GM12878 (cell line): ENCODE results near the gene IER2. TPM values are rescaled to one million over a fixed set of nuclear protein-coding genes. Genes with fewer than 3 reads are reported as not detected.

Experiments used
- ATF2 ChIP-seq: IDR thresholded peaks from 2 replicates; pipeline ENCODE4 v1.6.1; 2012; ENCODE audit warnings: low read length, inconsistent platforms
- CBFB ChIP-seq: IDR thresholded peaks from 2 replicates; pipeline ENCODE4 v1.6.1; 2016; ENCODE audit warnings: antibody characterized with exemption, low read depth
- CREB1 ChIP-seq: IDR thresholded peaks from 2 replicates; pipeline ENCODE4 v1.6.1; 2012; ENCODE audit warnings: low read depth, mild to moderate bottlenecking, inconsistent platforms
- CTCF ChIP-seq, 3 experiments: IDR thresholded peaks in 2 of 3; conservative IDR thresholded peaks in 1 of 3; 2 replicates each; pipeline ENCODE4 v1.5.1; 2011; ENCODE audit warnings: low read depth in 3 of 3, low read length in 3 of 3, mild to moderate bottlenecking in 3 of 3, control low read depth in 2 of 3, moderate library complexity in 2 of 3, inconsistent platforms in 1 of 3, mixed read lengths in 1 of 3; ENCODE audit not compliant: control insufficient read depth in 2 of 3, insufficient read depth in 1 of 3; ENCODE audit errors: extremely low read depth in 1 of 3
- DPF2 ChIP-seq: fragments of 450-650 bp; IDR thresholded peaks from 2 replicates; pipeline ENCODE4 v1.6.1; 2017; ENCODE audit warnings: mild to moderate bottlenecking
- ESRRA ChIP-seq: IDR thresholded peaks from 2 replicates; pipeline ENCODE4 v1.6.1; 2012; ENCODE audit warnings: mild to moderate bottlenecking, low read length, improper control_type of control experiment
- GATAD2B ChIP-seq: fragments of 450-650 bp; conservative IDR thresholded peaks from 2 replicates; pipeline ENCODE4 v1.6.1; 2017; ENCODE audit warnings: low read depth, mild to moderate bottlenecking, moderate library complexity
- HCFC1 ChIP-seq: fragments of 150-350 bp; IDR thresholded peaks from 2 replicates; pipeline ENCODE4 v1.6.1; 2014; ENCODE audit warnings: low read length
- KLF5 ChIP-seq: fragments of 450-650 bp; IDR thresholded peaks from 2 replicates; pipeline ENCODE4 v1.6.1; 2014; ENCODE audit warnings: mild to moderate bottlenecking; ENCODE audit not compliant: partially characterized antibody
- NFIC ChIP-seq: IDR thresholded peaks from 2 replicates; pipeline ENCODE4 v1.6.1; 2012; ENCODE audit warnings: low read depth, mild to moderate bottlenecking, inconsistent platforms, low read length, moderate library complexity
- NR2F1 ChIP-seq: fragments of 450-650 bp; conservative IDR thresholded peaks from 2 replicates; pipeline ENCODE4 v1.6.1; 2017; ENCODE audit warnings: mild to moderate bottlenecking
- POLR2AphosphoS2 ChIP-seq: IDR thresholded peaks from 2 replicates; pipeline ENCODE4 v1.6.1; 2011; ENCODE audit warnings: low read depth, mild to moderate bottlenecking, low read length, improper control_type of control experiment, moderate library complexity
- RAD21 ChIP-seq: IDR thresholded peaks from 2 replicates; pipeline ENCODE4 v1.6.1; 2011; ENCODE audit warnings: mild to moderate bottlenecking, low read depth, low read length, moderate library complexity; ENCODE audit not compliant: insufficient read depth
- RELA ChIP-seq: fragments of 450-650 bp; IDR thresholded peaks from 2 replicates; pipeline ENCODE4 v1.8.0; 2014; ENCODE audit warnings: borderline replicate concordance; ENCODE audit not compliant: partially characterized antibody
- SMARCA5 ChIP-seq: fragments of 450-650 bp; IDR thresholded peaks from 2 replicates; pipeline ENCODE4 v1.6.1; 2017; ENCODE audit warnings: mild to moderate bottlenecking
- TCF12 ChIP-seq: IDR thresholded peaks from 2 replicates; pipeline ENCODE4 v1.6.1; 2011; ENCODE audit warnings: low read depth, mild to moderate bottlenecking, low read length
- ZBTB33 ChIP-seq: fragments of 450-650 bp; IDR thresholded peaks from 2 replicates; pipeline ENCODE4 v1.6.1; 2017; ENCODE audit warnings: mild to moderate bottlenecking
- ZNF274 ChIP-seq: IDR thresholded peaks from one replicate; pipeline ENCODE4 v1.8.0; 2011; ENCODE audit not compliant: insufficient read length, insufficient read depth
- polyA plus RNA-seq, 11 experiments: library from polyadenylated mRNA; depleted of rRNA in 4 of 11; unstranded in 6 of 11; stranded (reverse) in 5 of 11; fragments of >200 nt; fragmentation: Nextera tagmentation in 4 of 11; fragmentation: Illumina TruSeq in 1 of 11; extraction: Ambion mirVana in 4 of 11; extraction: Trizol in 1 of 11; gene quantifications; 1 replicate in 1 of 11; 2 replicates in 10 of 11; pipeline versions ENCODE4 v1.2.1 to v1.2.3, GENCODE V29; 2011 to 2016; ENCODE audit warnings: inconsistent platforms in 2 of 11, missing spikeins in 2 of 11, low read depth in 1 of 11
- total RNA-seq, 4 experiments: library from RNA; depleted of rRNA in 3 of 4; stranded (reverse); fragments of >200 nt in 3 of 4; fragmentation: Illumina TruSeq in 1 of 4; extraction: Trizol in 1 of 4; gene quantifications; 2 replicates each; pipeline versions ENCODE4 v1.2.1 to v1.2.3, GENCODE V29; 2013 to 2021
- TF ChIP-seq, protein P1 (sequence below): fragments of 450-650 bp; formaldehyde crosslinking; IDR thresholded peaks from 2 replicates; pipeline ENCODE4 v1.4.0; 2020; ENCODE audit warnings: mild to moderate bottlenecking, moderate library complexity
- TF ChIP-seq, protein P2 (sequence below): IDR thresholded peaks from 2 replicates; pipeline ENCODE4 v1.6.1; 2012; ENCODE audit warnings: low read depth, low read length, improper control_type of control experiment
- TF ChIP-seq, protein P3 (sequence below): fragments of 450-650 bp; IDR thresholded peaks from 2 replicates; pipeline ENCODE4 v1.6.1; 2014; ENCODE audit warnings: mild to moderate bottlenecking

IER2 gene
- total and polyA plus RNA-seq, 10 of the 15 experiments (the other 5 are each of a cell fraction or from before 2014, with no cell fraction given): 2.8 to 94.5 (median 24.9) TPM

GRCh38 chr19:13104360-13104847 lies 45.8 kb upstream of the IER2 start (continued):
- TF ChIP-seq, protein P1, sequence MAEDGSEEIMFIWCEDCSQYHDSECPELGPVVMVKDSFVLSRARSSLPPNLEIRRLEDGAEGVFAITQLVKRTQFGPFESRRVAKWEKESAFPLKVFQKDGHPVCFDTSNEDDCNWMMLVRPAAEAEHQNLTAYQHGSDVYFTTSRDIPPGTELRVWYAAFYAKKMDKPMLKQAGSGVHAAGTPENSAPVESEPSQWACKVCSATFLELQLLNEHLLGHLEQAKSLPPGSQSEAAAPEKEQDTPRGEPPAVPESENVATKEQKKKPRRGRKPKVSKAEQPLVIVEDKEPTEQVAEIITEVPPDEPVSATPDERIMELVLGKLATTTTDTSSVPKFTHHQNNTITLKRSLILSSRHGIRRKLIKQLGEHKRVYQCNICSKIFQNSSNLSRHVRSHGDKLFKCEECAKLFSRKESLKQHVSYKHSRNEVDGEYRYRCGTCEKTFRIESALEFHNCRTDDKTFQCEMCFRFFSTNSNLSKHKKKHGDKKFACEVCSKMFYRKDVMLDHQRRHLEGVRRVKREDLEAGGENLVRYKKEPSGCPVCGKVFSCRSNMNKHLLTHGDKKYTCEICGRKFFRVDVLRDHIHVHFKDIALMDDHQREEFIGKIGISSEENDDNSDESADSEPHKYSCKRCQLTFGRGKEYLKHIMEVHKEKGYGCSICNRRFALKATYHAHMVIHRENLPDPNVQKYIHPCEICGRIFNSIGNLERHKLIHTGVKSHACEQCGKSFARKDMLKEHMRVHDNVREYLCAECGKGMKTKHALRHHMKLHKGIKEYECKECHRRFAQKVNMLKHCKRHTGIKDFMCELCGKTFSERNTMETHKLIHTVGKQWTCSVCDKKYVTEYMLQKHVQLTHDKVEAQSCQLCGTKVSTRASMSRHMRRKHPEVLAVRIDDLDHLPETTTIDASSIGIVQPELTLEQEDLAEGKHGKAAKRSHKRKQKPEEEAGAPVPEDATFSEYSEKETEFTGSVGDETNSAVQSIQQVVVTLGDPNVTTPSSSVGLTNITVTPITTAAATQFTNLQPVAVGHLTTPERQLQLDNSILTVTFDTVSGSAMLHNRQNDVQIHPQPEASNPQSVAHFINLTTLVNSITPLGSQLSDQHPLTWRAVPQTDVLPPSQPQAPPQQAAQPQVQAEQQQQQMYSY (CRISPR knock-in tag): no peak
- TF ChIP-seq POLR2AphosphoS2 (no peak), NR2F1 (peak; percentile 45; the same call in 1 of the 2 replicates), RELA (no peak), DPF2 (peak; percentile 97), GATAD2B (peak; percentile 79; the same call in 1 of the 2 replicates), RAD21 (peak; percentile 45; the same call in 1 of the 2 replicates), KLF5 (peak; percentile 65), HCFC1 (peak; percentile 40; the same call in 1 of the 2 replicates), ESRRA (no peak), ATF2 (no peak), NFIC (no peak), CTCF (IDR thresholded peaks at IDR 0.05 in 2 of 3, conservative IDR thresholded peaks at IDR 0.05 in 1 of 3; ENCODE audit: control insufficient read depth in 2 of 3, extremely low read depth in 1 of 3, insufficient read depth in 1 of 3, low read depth in 3 of 3, low read length in 3 of 3) (peak; percentile 79 to 99 (median 96)), TCF12 (peak; percentile 65; the same call in 1 of the 2 replicates), ZNF274 (no peak), CREB1 (peak; percentile 9; the same call in 1 of the 2 replicates), CBFB (no peak), SMARCA5 (peak; percentile 75; the same call in 1 of the 2 replicates), ZBTB33 (no peak)
- TF ChIP-seq, protein P2, sequence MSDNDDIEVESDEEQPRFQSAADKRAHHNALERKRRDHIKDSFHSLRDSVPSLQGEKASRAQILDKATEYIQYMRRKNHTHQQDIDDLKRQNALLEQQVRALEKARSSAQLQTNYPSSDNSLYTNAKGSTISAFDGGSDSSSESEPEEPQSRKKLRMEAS: peak; percentile 39; the same call in 1 of the 2 replicates
- TF ChIP-seq, protein P3, sequence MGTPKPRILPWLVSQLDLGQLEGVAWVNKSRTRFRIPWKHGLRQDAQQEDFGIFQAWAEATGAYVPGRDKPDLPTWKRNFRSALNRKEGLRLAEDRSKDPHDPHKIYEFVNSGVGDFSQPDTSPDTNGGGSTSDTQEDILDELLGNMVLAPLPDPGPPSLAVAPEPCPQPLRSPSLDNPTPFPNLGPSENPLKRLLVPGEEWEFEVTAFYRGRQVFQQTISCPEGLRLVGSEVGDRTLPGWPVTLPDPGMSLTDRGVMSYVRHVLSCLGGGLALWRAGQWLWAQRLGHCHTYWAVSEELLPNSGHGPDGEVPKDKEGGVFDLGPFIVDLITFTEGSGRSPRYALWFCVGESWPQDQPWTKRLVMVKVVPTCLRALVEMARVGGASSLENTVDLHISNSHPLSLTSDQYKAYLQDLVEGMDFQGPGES: no peak
